Keratinocyte (primary cell): ENCODE measurements around the gene ADAMTS10. TPM values are rescaled to one million over a fixed set of nuclear protein-coding genes. Genes with fewer than 3 reads are reported as not detected.
"Not testable (repeated sequence)": the region's sequence is repeated elsewhere in the genome, so short reads cannot be mapped to it uniquely, and the experiment has no call there.

Source experiments
- DNase-seq: peaks from one replicate; pipeline ENCODE4 v3.0.0-alpha.2; 2011; ENCODE audit warnings: low read depth, missing footprints, low spot score
- FAIRE-seq: peaks from 2 replicates; lab custom pipeline; 2011; peaks lifted over from hg19 to GRCh38; lab: Jason Lieb, UNC
- H2AFZ ChIP-seq: 2 replicates; pipeline ENCODE4 v1.6.0; 2012; ENCODE audit warnings: low read length, control low read depth, inconsistent platforms; ENCODE audit not compliant: control insufficient read depth
- H3K27ac ChIP-seq: 2 replicates; pipeline ENCODE4 v1.5.1; 2011; ENCODE audit warnings: low read length; ENCODE audit not compliant: control insufficient read depth, insufficient read depth
- H3K27me3 ChIP-seq: 3 replicates; pipeline ENCODE4 v1.6.0; 2011; ENCODE audit warnings: low read length; ENCODE audit not compliant: control insufficient read depth, insufficient read depth; ENCODE audit errors: extremely low read depth
- H3K36me3 ChIP-seq, 2 experiments: 2 replicates in 1 of 2; 3 replicates in 1 of 2; pipeline ENCODE4 v1.5.1; 2011; ENCODE audit warnings: low read length in 2 of 2, mild to moderate bottlenecking in 1 of 2; ENCODE audit not compliant: control insufficient read depth in 2 of 2, insufficient read depth in 2 of 2; ENCODE audit errors: extremely low read depth in 1 of 2
- H3K4me1 ChIP-seq: 3 replicates; pipeline ENCODE4 v1.5.1; 2011; ENCODE audit warnings: low read length; ENCODE audit not compliant: control insufficient read depth, insufficient read depth; ENCODE audit errors: extremely low read depth
- H3K4me2 ChIP-seq: 3 replicates; pipeline ENCODE4 v1.6.0; 2011; ENCODE audit warnings: low read depth, low read length; ENCODE audit not compliant: control insufficient read depth, insufficient read depth; ENCODE audit errors: extremely low read depth
- H3K4me3 ChIP-seq, 3 experiments: fragments of 200-600 bp in 1 of 3; sonication (generic) in 1 of 3; 2 replicates in 2 of 3; 3 replicates in 1 of 3; pipeline ENCODE4 v1.5.1; 2011 to 2016; ENCODE audit warnings: low read length in 3 of 3, mild to moderate bottlenecking in 3 of 3, control low read depth in 2 of 3, inconsistent platforms in 1 of 3, low read depth in 1 of 3, mixed read lengths in 1 of 3, mixed run types in 1 of 3, moderate library complexity in 1 of 3; ENCODE audit not compliant: control insufficient read depth in 2 of 3, insufficient read depth in 2 of 3; ENCODE audit errors: extremely low read depth in 1 of 3
- H3K79me2 ChIP-seq: 2 replicates; pipeline ENCODE4 v1.6.0; 2012; ENCODE audit warnings: low read length; ENCODE audit not compliant: control insufficient read depth, insufficient read depth
- H3K9ac ChIP-seq: 3 replicates; pipeline ENCODE4 v1.6.0; 2011; ENCODE audit warnings: low read length; ENCODE audit not compliant: control insufficient read depth, insufficient read depth; ENCODE audit errors: extremely low read depth
- H3K9me1 ChIP-seq: 3 replicates; pipeline ENCODE4 v1.6.0; 2011; ENCODE audit warnings: low read length; ENCODE audit not compliant: control insufficient read depth, insufficient read depth; ENCODE audit errors: extremely low read depth
- H3K9me3 ChIP-seq: 2 replicates; pipeline ENCODE4 v1.5.1; 2012; ENCODE audit warnings: low read depth, low read length; ENCODE audit not compliant: control insufficient read depth
- H4K20me1 ChIP-seq: 3 replicates; pipeline ENCODE4 v1.6.0; 2011; ENCODE audit warnings: low read length; ENCODE audit not compliant: control insufficient read depth, insufficient read depth; ENCODE audit errors: extremely low read depth
- EZH2 ChIP-seq: IDR thresholded peaks from one replicate; pipeline ENCODE4 v1.6.1; 2012; ENCODE audit warnings: inconsistent platforms, mild to moderate bottlenecking, low read length, moderate library complexity
- dilution Hi-C: fragments of 300-500 bp; cut with MboI; formaldehyde crosslinking; loops from one replicate; pipeline ENCODE4 v1.7.0; 2020; ENCODE audit warnings: low sequenced_read_pairs; ENCODE audit not compliant: extremely low pct_ligation_motif_present
- polyA plus RNA-seq, 5 experiments: library from polyadenylated mRNA; depleted of rRNA in 3 of 5; stranded (reverse) in 3 of 5; stranded (forward) in 1 of 5; unstranded in 1 of 5; fragments of >200 nt; gene quantifications; 1 replicate in 1 of 5; 2 replicates in 3 of 5; 3 replicates in 1 of 5; pipeline versions ENCODE4 v1.2.1 to v1.2.3, GENCODE V29; 2011 to 2012; ENCODE audit warnings: missing spikeins in 2 of 5, low read depth in 1 of 5, low replicate concordance in 1 of 5
- TF ChIP-seq, protein P1 (sequence below), 3 experiments: IDR thresholded peaks in 1 of 3; conservative IDR thresholded peaks in 1 of 3; optimal IDR thresholded peaks in 1 of 3; 2 replicates in 2 of 3; 3 replicates in 1 of 3; pipeline versions ENCODE3 to v1.5.1; 2011; ENCODE audit warnings: low read length in 3 of 3, mild to moderate bottlenecking in 3 of 3, moderate library complexity in 2 of 3, control low read depth in 1 of 3, inconsistent platforms in 1 of 3; ENCODE audit not compliant: insufficient read depth in 2 of 3; ENCODE audit errors: extremely low read depth in 1 of 3

The ADAMTS10 gene
- polyA plus RNA-seq, 1 donor (not counting 4 experiments of a cell fraction or from before 2014, with no cell fraction given) = not detected

- H3K36me3 ChIP-seq = no peaks in the 10 kb centered on the region
- dilution Hi-C loops = no loop called here
- H3K27me3 ChIP-seq = no peaks in the 10 kb centered on the region
- H3K9me1 ChIP-seq = no peaks in the 10 kb centered on the region
- H3K9me3 ChIP-seq = no peaks in the 10 kb centered on the region
- no peak for DNase-seq
- H3K27ac ChIP-seq = no peak overlapping the region
- H2AFZ ChIP-seq = no peak overlapping the region
- no peaks in the 10 kb centered on the region for H4K20me1 ChIP-seq
- no peaks in the 10 kb centered on the region for H3K79me2 ChIP-seq
- H3K4me3 ChIP-seq = no peak overlapping the region
- TF ChIP-seq, protein P1, sequence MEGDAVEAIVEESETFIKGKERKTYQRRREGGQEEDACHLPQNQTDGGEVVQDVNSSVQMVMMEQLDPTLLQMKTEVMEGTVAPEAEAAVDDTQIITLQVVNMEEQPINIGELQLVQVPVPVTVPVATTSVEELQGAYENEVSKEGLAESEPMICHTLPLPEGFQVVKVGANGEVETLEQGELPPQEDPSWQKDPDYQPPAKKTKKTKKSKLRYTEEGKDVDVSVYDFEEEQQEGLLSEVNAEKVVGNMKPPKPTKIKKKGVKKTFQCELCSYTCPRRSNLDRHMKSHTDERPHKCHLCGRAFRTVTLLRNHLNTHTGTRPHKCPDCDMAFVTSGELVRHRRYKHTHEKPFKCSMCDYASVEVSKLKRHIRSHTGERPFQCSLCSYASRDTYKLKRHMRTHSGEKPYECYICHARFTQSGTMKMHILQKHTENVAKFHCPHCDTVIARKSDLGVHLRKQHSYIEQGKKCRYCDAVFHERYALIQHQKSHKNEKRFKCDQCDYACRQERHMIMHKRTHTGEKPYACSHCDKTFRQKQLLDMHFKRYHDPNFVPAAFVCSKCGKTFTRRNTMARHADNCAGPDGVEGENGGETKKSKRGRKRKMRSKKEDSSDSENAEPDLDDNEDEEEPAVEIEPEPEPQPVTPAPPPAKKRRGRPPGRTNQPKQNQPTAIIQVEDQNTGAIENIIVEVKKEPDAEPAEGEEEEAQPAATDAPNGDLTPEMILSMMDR (optimal IDR thresholded peaks at IDR 0.05 in 1 of 3, IDR thresholded peaks at IDR 0.05 in 1 of 3, conservative IDR thresholded peaks at IDR 0.05 in 1 of 3; ENCODE audit: extremely low read depth in 1 of 3, insufficient read depth in 2 of 3, low read length in 3 of 3) = no peak
- no peak for TF ChIP-seq EZH2
- no peak overlapping the region for H3K9ac ChIP-seq
- no peak overlapping the region for H3K4me2 ChIP-seq
- no peak for FAIRE-seq
- H3K4me1 ChIP-seq = no peaks in the 10 kb centered on the region
Observed at GRCh38 chr19:8557642-8558238, 52.8 kb downstream of the ADAMTS10 start.

GRCh38 chr19:8553729-8554128 lies 56.8 kb downstream of the ADAMTS10 start:
- H3K4me2 ChIP-seq, H4K20me1 ChIP-seq, H3K9ac ChIP-seq, DNase-seq, H2AFZ ChIP-seq, H3K4me3 ChIP-seq, H3K4me1 ChIP-seq, H3K36me3 ChIP-seq, H3K27ac ChIP-seq, H3K79me2 ChIP-seq, H3K9me3 ChIP-seq, H3K9me1 ChIP-seq, dilution Hi-C loops, H3K27me3 ChIP-seq, FAIRE-seq: not testable (repeated sequence)

DNA sequence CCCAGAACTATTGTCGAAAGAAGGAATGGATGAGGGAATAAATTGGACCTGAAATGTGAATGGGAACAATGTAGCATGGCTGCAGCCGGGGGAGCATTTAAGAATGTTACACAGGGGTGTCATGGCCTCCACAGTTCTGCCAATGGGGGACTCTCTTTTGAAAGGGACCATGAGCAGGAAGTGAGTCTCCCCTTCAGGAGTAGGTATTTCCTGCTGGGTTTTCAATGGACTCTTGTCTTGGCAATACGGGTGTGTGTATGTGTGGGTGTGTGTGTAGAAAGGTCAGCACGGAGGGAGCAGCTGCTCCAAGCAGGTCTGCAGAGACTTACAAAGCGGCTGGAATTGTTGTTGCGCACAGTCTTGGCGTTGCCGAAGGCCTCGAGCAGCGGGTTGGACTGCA lies 57.7 kb downstream of the ADAMTS10 start:
- H3K4me1 ChIP-seq = no peaks in the 10 kb centered on the region
- dilution Hi-C loops = no loop called here
- DNase-seq (no peak), FAIRE-seq (peak; percentile 13)
- H3K4me3 ChIP-seq = peak overlapping the region in 1 of 3 experiments; percentile 14
- no peaks in the 10 kb centered on the region for H3K79me2 ChIP-seq
- H3K36me3 ChIP-seq = peaks cover 0 to 1% of the 10 kb centered on the region in 2 experiments
- H4K20me1 ChIP-seq = no peaks in the 10 kb centered on the region
- peak overlapping the region; percentile 46 for H3K4me2 ChIP-seq
- no peaks in the 10 kb centered on the region for H3K27me3 ChIP-seq
- no peaks in the 10 kb centered on the region for H3K9me3 ChIP-seq
- no peak overlapping the region for H3K9ac ChIP-seq
- TF ChIP-seq, protein P1 (optimal IDR thresholded peaks at IDR 0.05 in 1 of 3, IDR thresholded peaks at IDR 0.05 in 1 of 3, conservative IDR thresholded peaks at IDR 0.05 in 1 of 3; ENCODE audit: extremely low read depth in 1 of 3, insufficient read depth in 2 of 3, low read length in 3 of 3) = no peak
- TF ChIP-seq EZH2 = no peak
- no peak overlapping the region for H3K27ac ChIP-seq
- peak overlapping the region; percentile 58 for H2AFZ ChIP-seq
- H3K9me1 ChIP-seq = no peaks in the 10 kb centered on the region
